Fibroblast of upper back skin (primary cell): ENCODE results near the gene JOSD1.

Experiments
- DNase-seq: peaks from one replicate; pipeline ENCODE4 v3.0.0-alpha.2; 2013

The JOSD1 gene

DNA sequence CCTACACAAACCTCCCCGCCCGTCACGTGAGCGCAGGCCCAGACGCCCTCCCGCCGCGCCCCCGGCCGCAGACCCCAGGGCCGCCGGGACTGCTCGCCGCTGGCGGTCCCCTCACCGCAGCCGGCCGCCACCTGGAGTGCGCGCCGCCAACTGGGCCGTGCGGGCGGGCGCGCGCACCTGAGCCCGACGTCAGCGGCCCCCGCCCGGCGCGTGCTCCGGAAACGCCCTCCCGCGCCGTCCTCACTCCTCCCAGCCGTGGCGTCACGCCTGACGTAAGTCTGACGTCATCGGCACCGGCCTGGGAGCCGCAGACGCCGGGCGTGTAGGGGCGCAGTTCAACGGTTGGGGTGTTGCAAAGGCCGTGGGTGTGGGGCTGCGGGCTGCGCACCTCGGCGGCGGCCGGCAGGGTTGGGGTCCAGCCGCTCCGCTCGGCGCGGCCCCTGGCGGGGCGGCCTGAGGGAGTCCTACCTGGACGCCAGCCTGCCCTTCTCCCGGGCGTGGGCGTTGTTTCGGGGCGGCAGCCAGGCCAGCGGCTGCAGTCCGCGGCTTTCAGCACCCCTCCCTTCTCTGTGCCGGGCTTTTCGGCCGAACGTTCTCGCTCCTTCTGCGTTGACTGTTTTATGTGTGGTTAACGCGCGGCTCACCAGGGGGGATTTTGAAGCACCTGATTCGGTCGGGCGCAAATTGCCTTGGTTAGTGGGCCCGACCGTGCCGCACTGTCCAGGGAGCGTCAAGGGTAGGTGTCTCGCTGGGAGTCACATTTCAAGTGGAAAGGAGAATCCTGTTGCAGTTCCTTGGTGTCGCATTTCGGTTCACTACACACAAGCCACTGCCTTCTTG, at the start of gene JOSD1:
Gene JOSD1 (minus strand): TSS at position 155 of the 840 bp plus-strand sequence. CDS start 956 bp downstream, outside the sequence.
- DNase-seq: peak; percentile 90

DNA sequence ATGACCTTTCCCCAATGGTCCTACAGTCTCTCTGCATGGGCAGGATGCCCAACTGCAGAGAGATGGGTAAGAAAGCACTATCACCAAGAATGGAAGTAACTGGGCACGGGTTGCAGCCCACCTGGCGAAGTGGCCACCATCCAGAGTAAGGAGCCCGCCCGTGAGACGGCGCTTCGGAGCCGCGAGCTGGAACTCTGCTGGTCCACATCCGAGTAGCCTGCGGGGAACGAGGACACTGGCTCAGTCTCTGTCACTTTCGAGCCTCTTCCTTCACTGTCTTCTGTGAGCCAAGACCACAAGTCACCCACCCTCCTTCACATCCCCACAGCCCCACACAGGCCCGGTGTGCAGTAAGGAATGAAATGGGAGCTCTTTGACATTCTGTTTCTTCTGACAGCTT, 49.4 kb upstream of the JOSD1 start:
- DNase-seq: no peak

DNA sequence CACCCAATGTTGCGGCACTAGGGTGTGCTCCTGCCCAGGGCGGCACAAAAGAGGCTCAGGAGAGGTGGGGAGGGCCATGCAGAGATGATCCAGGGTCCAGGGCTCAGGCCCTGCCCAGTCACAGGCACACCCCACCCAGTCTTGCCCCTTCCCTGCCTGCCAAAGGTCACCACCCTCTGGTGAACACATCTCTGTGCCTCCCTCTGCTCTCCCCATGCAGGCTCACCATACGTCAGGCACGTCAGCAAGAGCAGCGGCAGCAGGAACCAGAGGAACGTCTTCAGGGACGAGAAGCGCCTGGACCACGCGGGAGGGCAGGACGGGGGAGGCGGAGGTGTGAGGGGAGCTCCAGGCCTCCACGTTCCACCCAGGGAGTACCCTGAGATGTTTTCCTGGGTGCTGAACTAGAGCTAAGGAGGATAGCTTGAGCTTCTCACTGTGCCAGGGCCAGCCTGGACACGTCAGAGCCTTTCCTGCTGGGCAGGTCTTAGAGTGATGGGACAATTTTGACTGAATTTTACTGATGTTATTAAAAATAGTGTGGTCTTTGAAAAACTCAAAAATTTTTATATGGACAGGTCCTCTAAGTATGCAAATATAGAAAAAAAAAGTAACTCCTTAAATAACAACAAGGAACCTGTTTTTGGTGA, 47.9 kb upstream of the JOSD1 start:
- DNase-seq: no peak

DNA sequence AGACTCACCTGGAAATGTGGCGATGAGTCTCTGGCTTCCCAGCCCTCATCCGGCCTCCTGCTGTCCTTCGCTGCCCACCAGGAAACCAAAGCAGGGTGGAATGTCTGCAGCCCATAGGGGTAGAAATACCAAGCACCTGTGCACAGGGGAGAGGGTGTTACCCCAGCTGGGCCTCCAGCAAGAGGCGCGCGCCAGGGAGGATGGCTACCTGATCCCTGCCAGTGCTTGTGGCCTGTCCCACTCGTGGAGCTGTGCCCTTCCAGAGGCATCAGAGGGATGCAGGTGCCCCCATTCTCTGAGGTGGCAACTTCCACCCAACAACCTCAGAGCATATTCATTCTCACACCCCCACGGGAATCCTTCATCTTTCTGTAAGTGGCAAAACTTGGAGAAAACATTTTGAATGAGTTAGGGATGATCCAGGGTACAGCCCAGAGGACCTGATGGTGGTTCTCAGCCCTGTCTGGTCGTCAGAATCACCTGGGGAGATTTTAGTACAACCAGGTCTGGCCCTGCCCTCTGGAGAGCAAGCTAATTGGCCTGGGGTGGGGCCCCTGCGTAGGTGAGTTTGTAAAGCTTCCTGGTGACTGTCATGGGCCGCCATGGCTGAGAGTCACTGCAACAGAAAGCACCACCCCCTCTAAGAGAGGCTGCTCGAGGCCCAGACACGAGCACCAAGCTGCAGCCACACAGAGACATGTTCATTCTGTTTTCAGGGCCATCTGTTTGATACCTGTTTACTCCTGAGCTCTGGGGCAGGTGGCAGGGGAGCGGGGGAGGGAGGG, 45.1 kb upstream of the JOSD1 start:
- no peak for DNase-seq

DNA sequence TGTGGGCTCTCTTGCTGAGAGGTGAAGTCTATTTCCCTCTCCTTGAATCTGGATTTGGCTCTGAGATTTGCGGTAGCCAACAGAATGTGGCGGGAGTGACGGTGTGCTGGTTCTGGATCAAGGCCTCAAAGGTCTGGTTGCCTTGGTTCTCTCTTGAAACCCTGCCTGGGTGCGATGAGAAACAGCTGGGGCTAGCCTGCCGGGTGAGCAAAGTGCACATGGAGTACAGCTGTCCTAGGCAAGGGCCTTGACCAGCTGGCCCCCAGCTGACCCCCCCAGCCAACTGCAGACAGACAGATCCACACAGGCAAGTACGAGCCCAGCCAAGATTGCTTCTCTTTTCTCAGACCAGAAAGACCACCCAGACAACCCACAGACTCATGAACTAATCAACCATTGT, 44.2 kb upstream of the JOSD1 start:
- no peak for DNase-seq

DNA sequence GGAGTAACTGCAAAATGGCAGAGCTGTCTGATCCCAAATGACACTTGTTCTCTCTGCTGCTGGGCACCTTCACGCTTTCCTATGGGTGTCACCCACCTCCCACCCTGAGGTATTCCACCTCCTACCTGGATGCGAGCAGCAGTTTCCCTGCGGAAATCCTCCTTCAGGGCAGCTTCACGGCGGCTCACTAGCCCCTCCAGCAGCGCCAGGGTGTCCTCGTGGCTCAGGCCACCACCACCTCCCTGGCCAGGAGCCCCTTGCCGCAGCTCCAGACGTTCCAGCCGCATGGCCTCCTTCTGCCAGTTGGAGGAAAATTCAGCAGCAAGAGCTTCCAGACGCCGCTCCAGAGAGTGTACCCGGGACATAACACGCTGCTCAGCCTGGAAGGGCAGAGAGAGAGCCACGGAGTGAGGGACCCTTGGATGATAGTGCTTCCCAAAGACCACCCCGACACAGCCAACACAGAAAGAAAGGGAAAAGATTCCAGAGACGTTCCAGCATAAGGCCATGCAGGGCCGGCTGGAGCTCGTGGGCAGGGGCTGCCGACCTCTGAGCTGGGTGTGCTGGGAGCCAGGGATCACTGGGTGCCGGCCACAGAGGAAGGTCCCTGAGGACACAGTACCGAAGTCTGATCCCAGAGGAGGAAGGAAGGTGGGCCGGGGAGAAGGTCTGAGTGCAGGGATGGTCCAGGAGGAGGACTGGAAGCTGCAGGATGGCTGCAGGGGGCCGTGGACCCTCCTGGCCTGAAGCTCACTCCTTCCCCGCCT, 41.6 kb upstream of the JOSD1 start:
- DNase-seq: no peak

DNA sequence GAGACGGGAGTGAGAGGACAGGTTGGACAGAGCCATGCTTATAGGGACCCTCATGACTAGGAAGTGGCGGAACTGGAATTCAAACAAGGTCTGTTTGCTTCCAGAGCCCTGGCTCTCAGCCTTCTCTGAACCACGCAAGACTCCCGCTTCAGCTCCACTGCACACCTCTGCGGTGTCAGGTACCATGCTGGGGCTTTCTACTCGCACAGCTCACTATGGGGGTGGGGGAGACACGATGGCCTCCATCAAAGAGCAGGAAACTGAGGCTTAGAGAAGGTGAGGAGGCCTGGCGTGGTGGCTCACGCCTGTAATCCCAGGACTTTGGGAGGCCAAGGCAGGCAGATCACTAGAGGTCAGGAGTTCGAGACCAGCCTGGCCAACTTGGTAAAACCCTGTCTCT, 40.8 kb upstream of the JOSD1 start:
- DNase-seq: no peak

DNA sequence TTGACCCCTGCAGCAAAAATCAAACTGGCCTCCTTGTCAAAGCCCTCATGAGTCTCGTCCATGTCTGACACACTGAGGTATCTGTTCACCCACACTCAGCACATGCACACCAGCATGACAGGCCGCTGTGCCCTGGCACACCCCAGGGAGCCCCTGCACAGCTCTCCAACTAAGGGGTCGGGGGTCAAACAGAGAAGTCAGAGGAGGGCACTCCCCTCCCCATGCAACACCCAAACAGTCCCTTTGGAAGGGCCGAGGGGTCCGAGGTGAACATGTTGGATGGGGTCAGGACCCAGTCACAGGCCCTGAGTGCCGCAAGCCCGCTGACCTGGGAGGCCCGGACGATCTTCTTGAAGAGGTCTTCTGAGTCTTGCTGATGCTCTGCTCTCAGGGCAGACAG, 40.4 kb upstream of the JOSD1 start:
- no peak for DNase-seq

DNA sequence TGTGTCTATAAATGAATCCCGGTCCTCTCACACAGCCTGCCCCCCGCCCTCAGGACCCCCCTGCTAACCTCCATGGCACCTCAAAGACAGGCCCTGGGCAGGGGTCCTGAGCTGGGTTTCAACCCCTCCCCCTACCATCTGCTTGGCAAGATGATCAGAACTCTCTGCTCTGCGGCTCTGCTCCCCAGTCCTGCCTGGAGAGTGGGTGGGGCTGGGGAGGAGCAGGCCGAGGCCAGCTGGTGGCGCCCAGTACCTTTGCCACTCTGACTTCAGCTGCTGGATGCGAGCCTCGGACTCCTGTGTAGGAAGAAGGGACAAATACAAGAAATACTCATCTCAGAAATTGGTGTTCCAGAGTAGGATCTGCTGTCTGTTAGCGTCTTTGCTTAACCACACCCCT, 40.0 kb upstream of the JOSD1 start:
- DNase-seq: no peak

DNA sequence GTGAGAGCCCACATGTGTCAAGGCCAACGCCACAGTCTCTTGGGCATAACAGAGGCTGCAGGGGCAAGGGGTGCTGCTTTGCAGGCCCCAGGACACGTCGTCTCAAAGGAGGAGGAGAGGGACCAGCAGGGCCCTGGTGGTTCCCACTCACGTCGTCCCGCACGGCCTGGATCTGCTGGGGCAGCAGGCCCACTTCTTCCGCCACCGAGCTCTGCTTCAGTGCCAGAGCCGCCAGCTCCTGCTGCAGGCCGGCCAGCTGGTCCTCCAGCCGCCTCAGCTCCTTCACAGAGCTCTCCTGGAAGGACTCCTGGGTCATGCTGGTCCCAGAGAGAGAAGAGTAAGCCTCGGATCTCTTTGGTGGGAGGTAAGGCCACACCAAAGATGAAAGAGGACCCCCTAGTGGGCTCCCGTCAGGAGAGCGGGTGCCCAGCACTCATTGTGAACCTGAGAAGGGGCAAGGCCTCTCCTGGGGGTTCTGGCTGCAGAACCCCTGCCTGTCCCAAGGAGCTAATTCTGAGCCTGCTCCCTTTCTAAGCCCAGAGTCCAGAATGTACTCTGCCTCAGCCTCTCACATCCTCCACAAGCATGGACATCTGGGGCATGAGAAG, 39.5 kb upstream of the JOSD1 start:
- no peak for DNase-seq

DNA sequence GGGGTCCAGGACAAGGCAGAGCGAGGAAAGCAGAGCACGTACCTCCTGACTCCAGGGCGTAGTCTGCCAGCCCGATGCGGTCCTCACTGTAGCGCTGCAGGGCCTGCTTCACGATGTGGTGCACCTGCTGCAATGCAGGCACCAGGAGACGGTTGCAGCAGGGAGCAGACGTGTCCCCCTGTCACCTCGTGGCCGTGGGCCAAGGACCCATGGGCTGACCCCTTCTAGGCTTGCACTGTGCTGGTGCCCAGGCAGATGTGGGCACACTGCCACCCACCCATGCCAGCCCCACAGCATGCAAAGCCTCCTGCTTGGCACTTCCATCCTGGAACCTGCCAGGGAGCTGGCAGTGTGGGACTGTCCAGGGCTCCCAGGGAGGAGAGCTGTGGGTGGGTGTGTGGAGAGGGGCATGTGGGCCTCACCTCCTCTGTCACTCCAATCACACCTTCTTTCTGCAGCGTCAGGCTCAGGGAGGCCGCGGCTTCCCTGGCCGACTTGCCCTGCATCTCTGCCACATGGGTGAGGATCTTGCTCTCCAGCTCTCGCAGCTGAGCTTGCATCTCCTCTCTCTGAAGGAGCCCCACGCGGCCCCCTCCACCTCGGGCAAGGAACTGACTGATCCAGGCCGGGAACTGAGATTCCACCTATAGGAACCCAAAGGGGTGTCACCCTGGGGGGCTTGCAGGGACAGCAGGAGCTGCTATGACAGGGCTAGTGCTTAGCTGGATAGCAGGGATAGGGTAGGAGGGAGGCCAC, 38.7 kb upstream of the JOSD1 start:
- DNase-seq: no peak

DNA sequence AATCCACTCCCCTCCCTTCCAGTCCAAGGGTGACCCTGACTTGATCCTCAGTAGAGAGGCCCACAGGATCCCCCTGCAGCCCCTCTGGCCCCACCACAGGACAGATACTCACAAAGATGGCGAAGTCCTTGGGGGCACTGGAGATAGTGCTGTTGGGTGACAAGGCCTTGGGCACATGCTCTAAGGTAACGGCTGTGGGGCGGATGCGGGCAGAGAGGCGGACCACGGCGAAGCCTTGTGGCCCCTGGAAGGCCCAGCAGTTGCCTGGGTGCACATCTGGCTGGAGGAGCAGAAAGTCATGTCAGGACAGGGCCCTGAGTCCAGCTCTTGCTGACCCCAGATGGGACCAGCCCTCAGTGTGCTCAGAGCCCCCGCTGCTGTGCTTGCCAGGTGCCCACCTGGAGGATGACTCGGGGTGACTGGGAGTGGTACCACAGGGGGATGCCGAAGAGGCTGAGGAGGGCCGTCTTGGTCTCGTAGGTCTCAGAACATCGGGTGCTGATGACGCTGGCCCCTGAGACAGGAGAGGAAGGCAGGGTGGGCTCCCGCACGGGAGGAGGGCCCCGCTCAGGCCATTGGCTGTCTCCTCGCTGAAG, 37.8 kb upstream of the JOSD1 start:
- DNase-seq: no peak

DNA sequence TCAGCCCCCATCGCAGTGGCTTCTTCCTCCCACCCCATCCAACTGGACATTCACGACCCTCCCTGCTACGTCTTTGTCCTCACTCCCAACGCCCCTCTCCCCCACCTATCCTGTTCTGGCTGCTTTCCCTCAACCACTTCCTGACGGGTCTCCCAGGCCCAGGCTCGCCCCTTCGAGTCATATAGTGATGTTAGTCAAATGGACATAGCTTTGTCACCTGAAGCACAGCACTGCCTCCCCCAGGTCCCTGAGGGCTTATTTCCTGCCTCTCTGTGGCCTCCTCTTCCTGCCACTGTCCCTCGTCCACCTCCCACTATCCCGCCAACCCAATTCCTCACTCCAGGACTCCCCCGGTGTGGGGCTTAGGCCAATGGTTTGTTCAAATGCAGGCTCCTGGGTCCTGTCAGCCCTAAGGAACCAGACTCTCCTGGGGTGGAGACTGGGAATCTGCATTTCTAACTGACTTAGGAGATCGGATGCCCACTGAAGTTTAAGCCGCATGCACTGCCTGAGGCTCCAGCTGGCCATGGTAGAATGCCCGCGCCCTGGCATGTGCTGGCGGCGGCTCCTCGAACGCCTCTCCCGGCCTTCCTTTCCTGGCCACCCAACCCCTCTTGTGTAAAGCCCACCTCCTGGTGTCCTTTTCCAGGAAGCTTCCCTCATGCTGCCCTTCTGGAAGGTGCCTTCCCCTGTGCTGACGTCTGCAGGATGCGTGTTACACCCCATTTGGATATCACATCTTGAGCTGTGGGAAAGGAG, 36.7 kb upstream of the JOSD1 start:
- peak; percentile 33 for DNase-seq

DNA sequence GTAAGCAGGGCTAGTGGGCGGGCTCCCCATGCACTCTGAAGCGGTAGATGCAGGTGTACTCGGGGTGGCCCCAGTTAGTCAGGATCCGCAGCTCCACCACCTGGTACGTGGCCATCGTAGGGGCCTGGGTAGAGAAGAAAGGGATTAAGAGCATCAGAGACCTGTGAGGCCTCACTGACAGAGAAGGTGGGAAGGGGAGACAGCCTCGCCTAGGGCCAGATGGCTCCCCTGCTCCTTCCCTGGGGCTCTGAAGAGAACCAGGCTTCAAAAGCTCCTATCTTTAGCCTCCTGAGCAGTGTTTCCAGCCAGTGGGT, 35.5 kb upstream of the JOSD1 start:
- DNase-seq: no peak

DNA sequence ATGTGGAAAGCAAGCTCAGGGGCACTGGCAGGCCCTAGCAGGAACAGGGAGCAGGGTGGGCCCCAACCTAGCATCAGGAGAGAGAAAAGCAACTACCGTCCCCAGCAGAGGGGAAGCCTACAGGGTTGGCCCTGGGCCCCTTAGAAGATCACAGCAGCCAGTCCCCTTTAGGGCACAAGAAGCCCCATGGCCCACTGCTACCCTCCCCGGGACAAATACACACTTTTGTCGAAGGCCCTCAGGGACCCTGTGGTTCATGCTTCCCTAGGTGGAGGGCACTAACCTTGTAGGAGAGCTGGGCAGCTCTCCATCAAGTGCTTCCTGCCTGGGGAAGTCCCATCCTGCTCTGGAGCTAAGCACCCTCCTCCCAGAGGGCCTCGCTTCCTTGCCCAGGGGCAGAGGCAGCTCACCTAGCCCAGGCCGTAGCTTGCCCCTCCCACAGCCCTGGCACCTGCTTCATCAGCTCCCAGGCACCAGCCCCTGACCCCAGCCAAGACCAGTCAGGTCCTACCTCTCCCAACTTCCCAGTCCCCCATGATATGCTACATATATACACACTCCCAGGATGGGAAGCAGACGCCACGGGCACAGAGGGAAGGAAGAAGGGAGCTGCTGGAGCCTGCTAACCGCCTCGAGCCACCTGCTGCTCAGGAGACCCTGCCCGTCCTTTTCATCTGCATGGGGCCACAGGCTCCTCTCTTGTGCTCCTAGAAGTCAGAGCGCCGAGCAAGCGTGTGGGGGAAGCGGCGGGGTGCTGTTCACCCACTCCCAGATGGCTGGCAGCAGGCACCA, 34.9 kb upstream of the JOSD1 start:
- no peak for DNase-seq

DNA sequence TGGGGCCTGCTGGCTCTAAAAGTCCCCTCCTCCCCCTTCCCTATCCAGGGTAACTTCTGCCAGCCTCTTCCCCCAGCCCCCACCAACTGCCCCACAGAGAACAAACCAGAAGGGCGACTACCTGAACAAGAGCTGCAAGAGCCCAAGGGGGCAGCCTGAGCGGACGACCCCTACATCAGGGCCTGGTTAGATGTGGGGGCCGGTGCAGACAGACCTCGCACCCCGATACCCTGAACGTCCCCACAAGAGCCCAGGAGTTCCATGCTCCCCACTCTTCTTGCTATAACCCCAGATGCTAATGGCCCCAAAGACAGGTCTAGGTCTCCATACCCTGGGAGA, 34.4 kb upstream of the JOSD1 start:
- no peak for DNase-seq

DNA sequence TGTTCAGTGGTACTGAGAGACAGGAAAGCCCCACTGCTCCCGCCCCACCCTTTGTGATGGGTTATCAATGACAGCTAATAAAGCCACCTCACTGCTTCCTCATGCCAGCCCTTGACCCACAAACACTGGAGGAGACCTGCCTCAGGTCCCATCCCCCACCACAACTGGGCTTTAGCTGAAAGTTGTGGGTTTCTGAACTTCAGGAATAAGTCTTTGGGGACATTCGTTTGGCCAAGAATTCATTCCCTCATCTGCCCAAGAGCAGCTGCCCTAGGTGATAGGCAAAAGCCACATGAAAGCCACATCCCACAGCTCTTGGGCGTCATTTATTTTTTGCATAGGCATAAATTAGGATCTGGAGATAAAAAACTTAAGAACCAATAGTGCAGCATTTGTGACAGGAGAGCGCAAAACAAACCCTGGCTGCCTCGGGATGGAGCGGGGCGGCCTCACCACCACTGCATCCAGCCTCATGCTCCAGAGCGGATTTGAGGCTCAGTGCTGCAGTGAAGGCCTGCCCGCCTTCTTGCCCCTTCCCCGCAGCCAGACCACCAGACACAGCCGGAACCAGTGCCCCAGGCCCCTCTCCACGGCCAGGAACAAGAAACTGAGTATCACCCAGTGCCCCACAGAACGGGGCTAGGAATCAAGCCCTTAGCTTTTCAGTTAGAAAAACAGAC, 33.8 kb upstream of the JOSD1 start:
- DNase-seq: no peak

DNA sequence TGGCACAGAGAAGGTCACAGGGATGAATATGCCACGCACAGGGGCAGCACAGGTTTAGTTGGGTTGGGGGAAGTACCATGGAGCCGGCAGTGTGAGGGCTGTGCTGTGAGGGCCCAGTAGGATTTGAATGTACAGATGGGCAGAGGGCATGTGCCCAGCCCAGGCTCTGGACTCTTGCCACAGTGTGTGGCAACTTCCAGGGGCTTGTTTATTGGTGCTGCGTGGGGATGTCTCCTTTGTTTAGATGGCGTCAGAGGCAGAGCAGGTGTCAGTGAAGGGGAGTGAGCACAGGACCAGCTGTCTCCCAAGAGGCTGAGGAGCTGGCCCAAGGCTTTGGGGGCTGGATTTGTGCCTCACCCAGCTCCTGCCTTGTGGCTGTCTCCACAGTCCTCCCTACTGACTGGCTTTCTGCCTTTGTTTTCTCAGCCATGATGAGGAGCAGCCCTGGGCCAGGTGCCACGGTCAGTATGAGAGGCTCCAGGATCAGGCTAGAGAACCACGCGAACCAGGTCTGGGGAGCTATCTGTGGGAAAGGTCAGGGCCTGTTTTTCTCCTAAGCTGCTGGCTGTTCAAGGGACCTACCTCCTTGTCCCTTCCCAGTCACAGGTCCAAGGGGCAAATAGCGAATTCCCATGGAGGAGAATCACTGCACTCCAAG, 33.1 kb upstream of the JOSD1 start:
- no peak for DNase-seq

DNA sequence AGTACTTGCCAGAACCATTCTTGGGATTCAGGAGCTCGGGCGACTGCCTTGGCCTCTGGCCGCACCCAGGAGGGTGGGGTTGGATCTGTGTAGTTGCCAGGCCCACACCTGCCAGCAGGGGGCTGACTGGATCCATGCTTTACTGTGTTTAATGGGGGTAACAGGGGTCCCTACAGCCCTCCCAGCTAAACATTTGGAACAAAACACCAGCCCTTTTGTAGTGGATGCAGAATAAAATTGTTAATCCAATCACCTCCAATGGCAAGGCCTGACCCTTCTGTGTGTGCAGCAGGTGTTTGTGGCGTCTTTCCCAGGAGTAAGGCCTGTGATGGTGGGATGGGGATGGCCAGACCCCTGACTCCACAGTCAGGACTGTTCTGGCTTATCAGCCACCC, 32.6 kb upstream of the JOSD1 start:
- DNase-seq: no peak
